GM19099 (cell line): Measurements from ENCODE around the gene PRODH2.

ENCODE experiments used
- POLR2A ChIP-seq: IDR thresholded peaks from 3 replicates; pipeline ENCODE4 v1.6.1; 2011; ENCODE audit warnings: low read depth; ENCODE audit not compliant: insufficient read length; ENCODE audit errors: extremely low read depth

The PRODH2 gene

GRCh38 chr19:35812220-35813042 is at the start of gene PRODH2:
TSS of gene PRODH2 (minus strand) at chr19:35812845. CDS start at chr19:35812805, 40 bp downstream.
- no peak for TF ChIP-seq POLR2A

GRCh38 chr19:35861640-35862160 is 49.1 kb upstream of the PRODH2 start:
- TF ChIP-seq POLR2A = no peak

- no peak for TF ChIP-seq POLR2A
Measured at GRCh38 chr19:35860818-35861639, 48.4 kb upstream of the PRODH2 start.

- no peak for TF ChIP-seq POLR2A
Measured at GRCh38 chr19:35860436-35860817, 47.8 kb upstream of the PRODH2 start.

- no peak for TF ChIP-seq POLR2A
Measured at GRCh38 chr19:35859414-35859813, 46.8 kb upstream of the PRODH2 start.

GRCh38 chr19:35858311-35858710 is 45.7 kb upstream of the PRODH2 start:
- TF ChIP-seq POLR2A = no peak

GRCh38 chr19:35856546-35857149 is 44.0 kb upstream of the PRODH2 start, which contains the start of gene KIRREL2:
TSS of gene KIRREL2 (plus strand) at chr19:35856911. CDS start at chr19:35857120, 209 bp downstream.
- TF ChIP-seq POLR2A = no peak

- no peak for TF ChIP-seq POLR2A
Measured at GRCh38 chr19:35853038-35853756, 40.6 kb upstream of the PRODH2 start.

GRCh38 chr19:35852029-35852780 is 39.6 kb upstream of the PRODH2 start, which contains the start of gene NPHS1:
TSS of gene NPHS1 (minus strand) at chr19:35852504. CDS start at chr19:35851837, 667 bp downstream.
- no peak for TF ChIP-seq POLR2A

GRCh38 chr19:35851213-35852028 is 38.8 kb upstream of the PRODH2 start:
- no peak for TF ChIP-seq POLR2A

- no peak for TF ChIP-seq POLR2A
Measured at GRCh38 chr19:35848919-35849505, 36.4 kb upstream of the PRODH2 start.

- no peak for TF ChIP-seq POLR2A
Measured at GRCh38 chr19:35848486-35848885, 35.8 kb upstream of the PRODH2 start.

- no peak for TF ChIP-seq POLR2A
Measured at GRCh38 chr19:35847911-35848310, 35.3 kb upstream of the PRODH2 start.

- TF ChIP-seq POLR2A = no peak
Measured at GRCh38 chr19:35846038-35846668, 33.5 kb upstream of the PRODH2 start.
